Measurements from ENCODE around the gene PCF11.

DNA sequence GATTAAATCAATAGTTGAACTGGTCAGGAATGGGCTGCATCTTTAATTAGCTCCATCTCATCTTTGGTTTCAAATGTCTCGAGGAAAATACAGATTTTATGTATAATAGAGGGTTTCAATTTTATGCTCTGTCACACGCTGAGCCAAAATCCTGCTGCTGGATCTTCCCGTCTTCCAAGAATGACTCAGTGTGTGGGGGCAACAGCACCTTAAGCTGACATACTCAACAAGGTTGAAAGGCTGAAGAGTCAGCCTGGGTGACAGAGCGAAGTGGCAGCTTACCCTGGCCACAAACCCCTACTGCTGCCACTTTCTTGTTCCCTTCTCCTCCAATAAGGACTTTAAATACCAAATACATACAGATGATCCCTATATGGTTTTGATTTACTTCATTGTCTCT is 9.0 kb upstream of the PCF11 start:
- no peak for TF ChIP-seq EZH2 (IDR thresholded peaks at IDR 0.05)
- TF ChIP-seq, protein P1, sequence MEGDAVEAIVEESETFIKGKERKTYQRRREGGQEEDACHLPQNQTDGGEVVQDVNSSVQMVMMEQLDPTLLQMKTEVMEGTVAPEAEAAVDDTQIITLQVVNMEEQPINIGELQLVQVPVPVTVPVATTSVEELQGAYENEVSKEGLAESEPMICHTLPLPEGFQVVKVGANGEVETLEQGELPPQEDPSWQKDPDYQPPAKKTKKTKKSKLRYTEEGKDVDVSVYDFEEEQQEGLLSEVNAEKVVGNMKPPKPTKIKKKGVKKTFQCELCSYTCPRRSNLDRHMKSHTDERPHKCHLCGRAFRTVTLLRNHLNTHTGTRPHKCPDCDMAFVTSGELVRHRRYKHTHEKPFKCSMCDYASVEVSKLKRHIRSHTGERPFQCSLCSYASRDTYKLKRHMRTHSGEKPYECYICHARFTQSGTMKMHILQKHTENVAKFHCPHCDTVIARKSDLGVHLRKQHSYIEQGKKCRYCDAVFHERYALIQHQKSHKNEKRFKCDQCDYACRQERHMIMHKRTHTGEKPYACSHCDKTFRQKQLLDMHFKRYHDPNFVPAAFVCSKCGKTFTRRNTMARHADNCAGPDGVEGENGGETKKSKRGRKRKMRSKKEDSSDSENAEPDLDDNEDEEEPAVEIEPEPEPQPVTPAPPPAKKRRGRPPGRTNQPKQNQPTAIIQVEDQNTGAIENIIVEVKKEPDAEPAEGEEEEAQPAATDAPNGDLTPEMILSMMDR (IDR thresholded peaks at IDR 0.05) = no peak
